DND-41 (cell line): Measurements from ENCODE around the gene MGAT4B.

ENCODE experiments used
- EZH2 ChIP-seq: IDR thresholded peaks from 3 replicates; pipeline ENCODE4 v1.6.1; 2012; ENCODE audit warnings: borderline replicate concordance, low read depth, mild to moderate bottlenecking, moderate library complexity, low read length, inconsistent platforms; ENCODE audit not compliant: severe bottlenecking
- TF ChIP-seq, protein P1 (sequence below): IDR thresholded peaks from 2 replicates; pipeline ENCODE4 v1.5.1; 2012; ENCODE audit warnings: borderline replicate concordance, low read length, moderate library complexity, mild to moderate bottlenecking; ENCODE audit not compliant: poor library complexity, severe bottlenecking; ENCODE audit errors: extremely low read depth

DNA sequence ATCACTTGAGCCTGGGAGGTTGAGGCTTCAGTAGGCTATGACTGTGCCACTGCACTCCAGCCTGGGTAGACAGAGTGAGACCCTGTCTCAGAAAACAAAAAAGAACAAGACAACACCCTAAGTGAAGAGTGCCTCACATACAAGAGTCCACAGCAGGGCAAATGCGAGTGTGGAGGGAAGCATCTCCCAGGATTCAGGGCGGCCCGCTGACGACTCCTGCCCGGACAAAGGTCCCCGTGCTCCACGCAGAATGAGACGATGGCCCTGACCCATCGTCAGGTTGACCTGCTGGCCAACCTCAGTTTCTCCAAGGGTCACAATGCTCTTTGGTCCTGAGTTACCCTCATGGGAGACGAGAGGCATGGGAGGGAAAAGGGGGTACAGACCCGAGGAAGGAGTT, 33.7 kb upstream of the MGAT4B start:
- TF ChIP-seq, protein P1, sequence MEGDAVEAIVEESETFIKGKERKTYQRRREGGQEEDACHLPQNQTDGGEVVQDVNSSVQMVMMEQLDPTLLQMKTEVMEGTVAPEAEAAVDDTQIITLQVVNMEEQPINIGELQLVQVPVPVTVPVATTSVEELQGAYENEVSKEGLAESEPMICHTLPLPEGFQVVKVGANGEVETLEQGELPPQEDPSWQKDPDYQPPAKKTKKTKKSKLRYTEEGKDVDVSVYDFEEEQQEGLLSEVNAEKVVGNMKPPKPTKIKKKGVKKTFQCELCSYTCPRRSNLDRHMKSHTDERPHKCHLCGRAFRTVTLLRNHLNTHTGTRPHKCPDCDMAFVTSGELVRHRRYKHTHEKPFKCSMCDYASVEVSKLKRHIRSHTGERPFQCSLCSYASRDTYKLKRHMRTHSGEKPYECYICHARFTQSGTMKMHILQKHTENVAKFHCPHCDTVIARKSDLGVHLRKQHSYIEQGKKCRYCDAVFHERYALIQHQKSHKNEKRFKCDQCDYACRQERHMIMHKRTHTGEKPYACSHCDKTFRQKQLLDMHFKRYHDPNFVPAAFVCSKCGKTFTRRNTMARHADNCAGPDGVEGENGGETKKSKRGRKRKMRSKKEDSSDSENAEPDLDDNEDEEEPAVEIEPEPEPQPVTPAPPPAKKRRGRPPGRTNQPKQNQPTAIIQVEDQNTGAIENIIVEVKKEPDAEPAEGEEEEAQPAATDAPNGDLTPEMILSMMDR = no peak
- TF ChIP-seq EZH2 = no peak
